Upper lobe of left lung (tissue), 6 donors: ENCODE results near the gene MEFV. TPM values are rescaled to one million over a fixed set of nuclear protein-coding genes. Genes with fewer than 3 reads are reported as not detected.

Source experiments
- ATAC-seq, 2 donors: fragments of 200-7000 bp; cut with Tn5 transposase; one replicate each; pipeline ENCODE4 v1.9.1; 2022; ENCODE audit warnings: mild to moderate bottlenecking in 2 of 2, moderate library complexity in 2 of 2; ENCODE audit not compliant: low FRiP score in 2 of 2
- DNase-seq, 2 donors: peaks; one replicate each; pipeline ENCODE4 v3.0.0-alpha.2; 2019 to 2020
- H3K27ac ChIP-seq, 4 donors: fragments of 200-600 bp; sonication (generic); one replicate each; pipeline ENCODE4 v1.5.1; 2016 to 2019
- H3K27me3 ChIP-seq, 4 donors: fragments of 200-600 bp; sonication (generic); one replicate each; pipeline ENCODE4 v1.5.1; 2017 to 2019
- H3K36me3 ChIP-seq, 4 donors: fragments of 200-600 bp; sonication (generic); one replicate each; pipeline ENCODE4 v1.5.1; 2016 to 2019
- H3K4me1 ChIP-seq, 4 donors: fragments of 200-600 bp; sonication (generic); one replicate each; pipeline ENCODE4 v1.5.1; 2018 to 2019
- H3K4me3 ChIP-seq, 4 donors: fragments of 200-600 bp; sonication (generic); one replicate each; pipeline ENCODE4 v1.5.1; 2017 to 2019; ENCODE audit warnings: mild to moderate bottlenecking in 2 of 4, moderate library complexity in 1 of 4
- H3K9me3 ChIP-seq, 4 donors: fragments of 200-600 bp; sonication (generic); one replicate each; pipeline ENCODE4 v1.5.1; 2018 to 2019
- CTCF ChIP-seq, 6 experiments: fragments of 450-650 bp in 4 of 6; fragments of 200-600 bp in 2 of 6; sonication (generic) in 2 of 6; IDR thresholded peaks; one replicate each; pipeline ENCODE4 v1.5.1; 2016 to 2019; ENCODE audit warnings: antibody characterized with exemption in 6 of 6
- EP300 ChIP-seq, 4 donors: sonication (generic); formaldehyde crosslinking; IDR thresholded peaks; one replicate each; pipeline ENCODE4 v1.5.1; 2017; ENCODE audit warnings: antibody characterized with exemption in 4 of 4, control low read depth in 2 of 4
- POLR2A ChIP-seq, 4 donors: fragments of 450-650 bp; IDR thresholded peaks; one replicate each; pipeline ENCODE4 v1.5.1; 2016 to 2017; ENCODE audit warnings: antibody characterized with exemption in 4 of 4, mild to moderate bottlenecking in 2 of 4
- POLR2AphosphoS5 ChIP-seq, 2 donors: sonication (generic); formaldehyde crosslinking; IDR thresholded peaks; one replicate each; pipeline ENCODE4 v1.5.1; 2017; ENCODE audit warnings: antibody characterized with exemption in 2 of 2
- WGBS, 2 donors: methylation state at CpG; one replicate each; pipeline ENCODE4 v1.1.5; 2017 to 2018; 5-methylcytosine and 5-hydroxymethylcytosine counted together
- total RNA-seq, 6 donors: library from RNA; depleted of rRNA in 4 of 6; stranded (reverse); fragments of >200 nt in 4 of 6; gene quantifications; one replicate each; pipeline versions ENCODE4 v1.1.0 to v1.2.1, GENCODE V29; 2016 to 2021
- donor health status: DM: no; HTN: no; CAD: no; lungs with moderate emphysema.
- donor health status: DM: no; HTN: yes; CAD: no; lungs with severe emphysema.

The MEFV gene
- total RNA-seq, 6 donors from 2014 or later: 9.1 to 18.9 (median 12.3) TPM

- Histone ChIP-seq H3K27ac (no peak overlapping the region), H3K36me3 (no peaks in the 10 kb centered on the region), H3K4me1 (no peaks in the 10 kb centered on the region), H3K27me3 (no peaks in the 10 kb centered on the region), H3K9me3 (no peaks in the 10 kb centered on the region), H3K4me3 (no peak overlapping the region)
- WGBS, 2 donors: 85 to 91% methylated on average over 1 of the region's 1 CpG
- ATAC-seq (no peak), DNase-seq (no peak)
- no peak for TF ChIP-seq POLR2AphosphoS5 (IDR thresholded peaks at IDR 0.05)
- TF ChIP-seq POLR2A (IDR thresholded peaks at IDR 0.05): no peak
- no peak for TF ChIP-seq EP300 (IDR thresholded peaks at IDR 0.05)
- TF ChIP-seq CTCF (IDR thresholded peaks at IDR 0.05): no peak
Measured at GRCh38 chr16:3249020-3249419, 7.4 kb downstream of the MEFV start.

GRCh38 chr16:3248596-3248995, 7.8 kb downstream of the MEFV start:
- no peaks in the 10 kb centered on the region for H3K9me3 ChIP-seq
- no peak overlapping the region for H3K27ac ChIP-seq
- H3K4me1 ChIP-seq: no peaks in the 10 kb centered on the region
- H3K27me3 ChIP-seq: no peaks in the 10 kb centered on the region
- DNase-seq (no peak), ATAC-seq (no peak)
- TF ChIP-seq CTCF (IDR thresholded peaks at IDR 0.05) (no peak), POLR2A (IDR thresholded peaks at IDR 0.05) (no peak), EP300 (IDR thresholded peaks at IDR 0.05) (no peak), POLR2AphosphoS5 (IDR thresholded peaks at IDR 0.05) (no peak)
- H3K36me3 ChIP-seq: no peaks in the 10 kb centered on the region
- 72 to 79% methylated on average over 5 of the region's 5 CpGs for WGBS, 2 donors
- no peak overlapping the region for H3K4me3 ChIP-seq

- Histone ChIP-seq H3K36me3 (no peaks in the 10 kb centered on the region), H3K9me3 (no peaks in the 10 kb centered on the region), H3K27me3 (no peaks in the 10 kb centered on the region), H3K27ac (no peak overlapping the region), H3K4me3 (no peak overlapping the region), H3K4me1 (no peaks in the 10 kb centered on the region)
- TF ChIP-seq POLR2AphosphoS5 (IDR thresholded peaks at IDR 0.05) (no peak), POLR2A (IDR thresholded peaks at IDR 0.05) (no peak), EP300 (IDR thresholded peaks at IDR 0.05) (no peak), CTCF (IDR thresholded peaks at IDR 0.05) (no peak)
- 75 to 80% methylated on average over 1 to 10 of the region's 10 CpGs for WGBS, 2 donors
- ATAC-seq: peak in 1 of 2 donors; percentile 37
- DNase-seq: no peak
Measured at GRCh38 chr16:3246876-3247275, 9.6 kb downstream of the MEFV start.

- WGBS, 2 donors: 77 to 82% methylated on average over 7 of the region's 7 CpGs
- no peak for ATAC-seq
- no peak for DNase-seq
- H3K27ac ChIP-seq: no peak overlapping the region
- no peak for TF ChIP-seq CTCF (IDR thresholded peaks at IDR 0.05)
- TF ChIP-seq EP300 (IDR thresholded peaks at IDR 0.05): no peak
- TF ChIP-seq POLR2A (IDR thresholded peaks at IDR 0.05): no peak
- TF ChIP-seq POLR2AphosphoS5 (IDR thresholded peaks at IDR 0.05): no peak
- no peaks in the 10 kb centered on the region for H3K27me3 ChIP-seq
- no peaks in the 10 kb centered on the region for H3K4me1 ChIP-seq
- H3K9me3 ChIP-seq: no peaks in the 10 kb centered on the region
- H3K36me3 ChIP-seq: no peaks in the 10 kb centered on the region
- no peak overlapping the region for H3K4me3 ChIP-seq
Measured at GRCh38 chr16:3246002-3246401, 10.4 kb downstream of the MEFV start.

GRCh38 chr16:3243882-3244281, 12.6 kb downstream of the MEFV start:
- Histone ChIP-seq H3K4me1 (no peaks in the 10 kb centered on the region), H3K27ac (no peak overlapping the region), H3K36me3 (no peaks in the 10 kb centered on the region), H3K4me3 (no peak overlapping the region), H3K9me3 (no peaks in the 10 kb centered on the region), H3K27me3 (no peaks in the 10 kb centered on the region)
- TF ChIP-seq POLR2AphosphoS5 (IDR thresholded peaks at IDR 0.05) (no peak), EP300 (IDR thresholded peaks at IDR 0.05) (no peak), POLR2A (IDR thresholded peaks at IDR 0.05) (no peak), CTCF (IDR thresholded peaks at IDR 0.05) (no peak)
- 76 to 79% methylated on average over 6 of the region's 6 CpGs for WGBS, 2 donors
- DNase-seq (no peak), ATAC-seq (no peak)
